8988T (cell line): ENCODE results near the gene PCID2.
"Not testable (repeated sequence)": the region's sequence is repeated elsewhere in the genome, so short reads cannot be mapped to it uniquely, and the experiment has no call there.

ENCODE experiments used
- DNase-seq: peaks from one replicate; pipeline ENCODE4 v3.0.0; 2011

PCID2 gene

DNA sequence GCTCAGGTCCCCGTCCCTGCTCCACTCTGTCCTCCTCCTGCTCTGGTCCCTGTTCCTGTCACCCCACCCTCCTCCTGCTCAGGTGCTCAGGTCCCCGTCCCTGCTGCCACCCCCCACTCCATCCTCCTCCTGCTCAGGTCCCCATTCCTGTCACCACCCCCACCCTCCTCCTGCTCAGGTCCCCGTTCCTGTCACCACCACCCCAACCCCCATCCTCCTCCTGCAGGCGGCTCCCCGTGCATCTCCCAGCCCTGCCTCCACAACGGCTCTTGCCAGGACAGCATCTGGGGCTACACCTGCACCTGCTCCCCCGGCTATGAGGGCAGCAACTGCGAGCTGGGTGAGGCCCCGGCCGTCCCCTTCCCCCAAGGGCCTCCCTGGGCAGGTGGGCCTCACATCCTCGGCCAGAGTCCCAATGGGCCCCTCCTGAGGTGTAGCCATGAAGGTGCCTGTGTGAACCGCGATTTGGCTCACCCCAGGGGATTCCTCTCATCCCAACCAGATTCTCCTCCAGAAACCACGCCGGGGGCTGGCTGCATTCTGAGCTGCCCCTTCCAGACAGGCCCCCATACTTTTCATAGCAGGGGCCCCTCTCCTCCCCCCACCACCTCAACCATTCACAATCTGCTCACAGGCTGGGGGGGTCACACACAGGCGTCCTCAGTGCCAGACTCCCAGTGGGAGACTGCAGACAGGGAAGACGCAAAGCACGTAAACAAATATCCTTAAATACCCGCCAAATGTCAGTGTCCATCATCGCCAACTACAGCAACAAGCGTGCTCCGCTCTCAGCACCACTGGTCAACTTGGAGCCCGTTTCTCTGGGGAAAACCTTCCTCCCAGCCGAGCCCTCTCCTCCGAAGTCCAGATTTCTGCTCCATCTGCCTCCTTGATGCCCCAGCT lies 45.4 kb downstream of the PCID2 start:
- DNase-seq, result no peak

DNA sequence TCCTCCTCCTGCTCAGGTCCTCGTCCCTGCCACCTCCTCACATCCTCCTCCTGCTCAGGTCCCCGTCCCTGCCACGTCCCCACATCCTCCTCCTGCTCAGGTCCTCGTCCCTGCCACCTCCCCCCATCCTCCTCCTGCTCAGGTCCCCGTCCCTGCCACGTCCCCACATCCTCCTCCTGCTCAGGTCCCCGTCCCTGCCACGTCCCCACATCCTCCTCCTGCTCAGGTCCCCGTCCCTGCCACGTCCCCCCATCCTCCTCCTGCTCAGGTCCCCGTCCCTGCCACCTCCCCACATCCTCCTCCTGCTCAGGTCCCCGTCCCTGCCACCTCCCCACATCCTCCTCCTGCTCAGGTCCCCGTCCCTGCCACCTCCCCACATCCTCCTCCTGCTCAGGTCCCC lies 46.5 kb downstream of the PCID2 start:
- DNase-seq, result not testable (repeated sequence)

DNA sequence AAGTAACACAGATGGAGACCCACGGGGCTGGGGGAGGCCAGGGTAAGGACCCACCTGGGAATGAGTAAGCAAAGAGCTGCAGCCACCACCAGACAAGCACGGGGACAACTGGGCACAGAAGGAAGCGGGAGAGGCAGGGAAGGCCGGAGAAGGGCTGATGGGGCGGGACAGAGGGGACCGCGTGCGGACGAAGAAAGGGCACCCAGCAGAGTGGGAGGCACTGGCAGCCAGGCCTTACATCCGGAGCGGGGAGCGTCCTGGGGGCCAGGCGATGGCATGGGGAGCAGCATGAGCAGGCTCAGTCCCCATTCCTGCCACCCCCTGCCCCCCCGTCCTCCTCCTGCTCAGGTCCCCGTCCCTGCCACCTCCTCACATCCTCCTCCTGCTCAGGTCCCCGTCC lies 47.0 kb downstream of the PCID2 start:
- DNase-seq, result no peak

DNA sequence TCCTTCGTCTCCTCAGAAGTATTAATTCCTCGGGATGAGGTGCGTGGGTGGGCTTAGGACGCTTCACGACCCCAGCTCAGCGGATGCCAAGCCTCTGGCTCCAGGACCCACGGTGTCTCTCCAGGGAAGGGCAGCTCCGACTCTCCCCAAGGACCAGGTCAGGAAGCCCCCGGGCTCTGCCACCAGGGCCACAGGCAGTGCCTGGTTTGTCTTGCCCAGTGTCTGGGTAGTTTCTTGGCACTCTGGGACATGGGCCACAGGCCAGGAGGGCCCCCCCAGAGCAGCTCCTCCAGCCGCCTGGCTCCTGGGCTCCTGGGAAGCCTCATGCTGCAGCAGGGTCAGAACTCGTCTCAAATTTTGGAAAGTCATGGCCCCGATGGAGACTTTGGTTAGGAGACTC lies 47.5 kb downstream of the PCID2 start:
- no peak for DNase-seq

DNA sequence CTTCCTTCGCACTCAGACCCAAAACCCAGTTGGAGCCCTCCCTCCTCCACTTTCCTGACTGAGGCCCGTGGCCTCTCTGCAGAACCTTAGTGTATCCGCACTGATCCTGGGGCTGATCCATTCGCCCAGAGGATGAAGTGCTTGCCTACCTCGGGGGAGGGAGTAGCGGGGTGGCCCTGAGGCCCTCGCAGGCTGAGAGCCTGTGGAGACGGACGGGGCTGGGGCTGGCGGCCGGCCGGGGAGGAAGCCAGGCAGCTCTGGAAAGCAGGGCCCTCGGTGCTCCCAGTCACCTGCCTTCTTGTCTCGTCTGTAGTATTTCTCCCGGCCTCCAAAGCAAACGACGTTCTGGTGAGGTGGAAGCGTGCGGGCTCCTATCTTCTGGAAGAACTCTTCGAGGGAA lies 48.8 kb downstream of the PCID2 start:
- DNase-seq, result no peak

DNA sequence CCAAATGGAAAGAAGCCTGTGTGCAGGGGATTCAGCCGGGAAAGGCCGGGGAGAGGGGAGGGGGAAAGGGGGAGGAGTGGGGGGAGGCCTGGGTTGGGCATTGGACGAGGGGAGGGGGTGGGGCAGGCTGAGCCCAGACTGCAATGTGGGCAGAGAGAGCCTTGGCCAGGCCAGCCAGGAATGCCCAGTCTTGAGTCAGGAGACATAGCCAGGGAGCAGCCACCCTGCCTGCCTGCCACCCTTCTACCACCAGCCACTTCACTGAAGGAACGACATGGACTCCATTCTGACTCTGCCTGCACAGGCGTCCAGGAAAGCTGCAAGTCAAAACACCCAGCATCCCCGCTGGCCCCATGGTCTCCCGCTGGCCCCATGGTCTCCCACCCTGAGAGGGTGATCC lies 49.5 kb downstream of the PCID2 start:
- no peak for DNase-seq

DNA sequence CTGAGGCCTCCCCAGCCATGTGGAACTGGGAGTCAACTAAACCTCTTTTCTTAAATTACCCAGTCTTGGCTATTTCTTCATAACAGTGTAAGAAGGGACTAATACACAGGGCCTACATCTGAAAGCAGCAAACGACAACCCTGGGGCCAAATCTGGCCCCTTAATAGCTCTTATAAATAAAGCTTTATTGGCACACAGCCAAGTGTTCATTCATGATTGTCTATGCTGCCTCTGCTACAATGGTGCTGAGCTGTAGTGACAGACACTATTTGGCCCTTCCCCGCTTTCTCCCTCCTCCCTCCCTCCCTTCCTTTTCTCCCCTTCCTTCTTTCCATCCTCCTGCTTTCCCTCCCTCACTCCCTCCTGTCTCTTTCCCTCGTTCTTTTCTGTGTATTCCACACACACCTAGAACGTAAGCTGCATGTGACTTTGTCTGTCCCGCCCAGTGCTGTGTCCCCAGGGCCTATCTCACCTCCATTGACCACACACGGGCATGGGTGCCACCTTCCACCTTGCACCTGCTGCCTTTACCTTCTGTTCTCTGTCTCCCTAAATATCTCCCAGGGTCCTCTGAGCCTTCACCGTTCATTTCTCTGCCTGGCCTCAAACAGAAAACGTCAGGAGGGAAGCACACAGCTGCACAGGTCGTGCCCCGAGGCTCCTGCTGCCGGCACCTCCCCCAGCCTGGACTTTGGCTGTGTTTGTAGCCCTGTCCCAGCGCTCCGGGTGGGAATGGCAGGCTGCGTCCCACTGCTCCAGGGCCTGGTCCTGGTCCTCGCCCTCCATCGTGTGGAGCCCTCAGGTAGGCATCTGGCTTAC lies 50.3 kb downstream of the PCID2 start, which contains the start of gene PROZ:
Gene PROZ, plus strand, starts transcription at position 720 of the 819 bp plus-strand sequence. Its CDS starts 13 bp downstream, at position 733.
- DNase-seq, result no peak

DNA sequence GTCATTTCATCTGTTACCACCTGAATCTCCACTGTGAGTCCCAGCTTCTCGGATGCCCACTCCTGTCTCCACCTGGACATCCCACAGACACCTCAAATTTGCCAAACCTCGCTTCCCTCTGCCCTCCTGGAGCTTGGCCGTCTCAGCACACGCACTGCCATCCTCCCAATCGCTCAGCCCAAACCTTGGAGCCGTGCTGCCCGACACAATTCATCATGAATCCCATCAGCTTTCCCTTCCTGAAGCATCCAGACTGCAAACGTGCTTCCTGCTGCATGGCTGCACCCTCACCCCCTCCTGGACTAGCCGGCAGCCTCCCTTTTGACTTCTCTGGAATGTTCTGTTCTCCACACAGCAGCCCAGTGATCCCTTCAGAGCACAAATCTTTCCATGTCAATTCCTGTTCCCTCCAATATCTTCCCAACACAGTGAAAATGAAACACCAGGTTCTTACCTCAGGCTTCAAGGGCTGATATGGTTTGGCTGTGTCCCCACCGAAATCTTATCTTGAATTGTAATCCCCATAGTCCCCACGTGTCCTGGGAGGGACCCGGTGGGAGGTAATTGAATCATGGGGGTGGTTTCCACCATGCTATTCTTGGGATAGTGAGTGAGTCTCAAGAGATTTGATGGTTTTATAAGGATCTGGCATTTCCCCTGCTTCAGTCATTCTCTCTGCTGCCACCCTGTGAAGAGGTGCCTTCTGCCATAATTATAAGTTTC lies 51.1 kb downstream of the PCID2 start:
- no peak for DNase-seq

DNA sequence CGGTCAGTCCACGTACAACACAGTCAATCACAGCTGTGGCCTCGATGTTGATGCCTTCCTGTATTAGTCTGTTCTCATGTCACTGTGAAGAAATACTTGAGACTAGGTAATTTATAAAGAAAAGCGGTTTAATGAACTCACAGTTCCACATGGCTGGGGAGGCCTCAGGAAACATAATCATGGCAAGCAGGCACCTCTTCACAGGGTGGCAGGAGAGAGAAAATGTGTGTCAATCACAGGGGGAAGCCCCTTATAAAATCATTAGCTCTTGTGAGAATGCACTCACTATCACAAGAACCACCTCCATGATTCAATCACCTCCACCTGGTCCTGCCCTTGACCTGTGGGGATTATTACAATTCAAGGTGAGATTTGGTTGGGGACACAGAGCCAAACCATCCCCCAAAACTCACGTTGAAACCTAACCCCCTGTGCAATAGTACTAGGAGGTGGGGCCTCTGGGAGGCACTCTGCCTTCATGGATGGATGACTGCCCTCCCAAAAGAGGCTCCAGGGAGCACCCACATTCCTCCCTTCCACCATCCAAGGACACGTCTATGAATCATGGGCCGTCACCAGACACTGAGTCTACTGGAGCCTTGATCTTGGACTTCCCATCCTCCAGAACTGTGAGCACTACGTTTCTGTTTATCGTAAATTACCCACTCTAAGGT lies 52.4 kb downstream of the PCID2 start:
- DNase-seq, result no peak

DNA sequence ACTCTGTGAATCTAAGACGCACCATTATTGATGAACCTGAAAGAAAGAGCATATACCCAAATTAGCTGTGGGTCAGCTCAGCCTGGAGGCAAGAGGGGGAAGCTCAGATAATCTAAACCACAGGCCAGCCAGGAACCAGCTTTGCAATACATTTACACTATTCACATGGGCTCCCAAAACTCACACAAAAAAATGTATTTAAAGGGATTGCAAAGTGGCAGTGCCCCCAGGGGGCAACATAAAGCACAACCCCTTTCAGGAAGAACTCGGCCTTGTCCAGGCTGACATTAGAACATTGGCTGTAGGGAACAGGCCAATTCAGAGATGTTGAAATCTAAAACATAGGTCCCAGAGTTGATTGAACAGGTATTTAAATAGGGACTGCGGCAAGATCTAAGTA lies 53.3 kb downstream of the PCID2 start:
- no peak for DNase-seq

DNA sequence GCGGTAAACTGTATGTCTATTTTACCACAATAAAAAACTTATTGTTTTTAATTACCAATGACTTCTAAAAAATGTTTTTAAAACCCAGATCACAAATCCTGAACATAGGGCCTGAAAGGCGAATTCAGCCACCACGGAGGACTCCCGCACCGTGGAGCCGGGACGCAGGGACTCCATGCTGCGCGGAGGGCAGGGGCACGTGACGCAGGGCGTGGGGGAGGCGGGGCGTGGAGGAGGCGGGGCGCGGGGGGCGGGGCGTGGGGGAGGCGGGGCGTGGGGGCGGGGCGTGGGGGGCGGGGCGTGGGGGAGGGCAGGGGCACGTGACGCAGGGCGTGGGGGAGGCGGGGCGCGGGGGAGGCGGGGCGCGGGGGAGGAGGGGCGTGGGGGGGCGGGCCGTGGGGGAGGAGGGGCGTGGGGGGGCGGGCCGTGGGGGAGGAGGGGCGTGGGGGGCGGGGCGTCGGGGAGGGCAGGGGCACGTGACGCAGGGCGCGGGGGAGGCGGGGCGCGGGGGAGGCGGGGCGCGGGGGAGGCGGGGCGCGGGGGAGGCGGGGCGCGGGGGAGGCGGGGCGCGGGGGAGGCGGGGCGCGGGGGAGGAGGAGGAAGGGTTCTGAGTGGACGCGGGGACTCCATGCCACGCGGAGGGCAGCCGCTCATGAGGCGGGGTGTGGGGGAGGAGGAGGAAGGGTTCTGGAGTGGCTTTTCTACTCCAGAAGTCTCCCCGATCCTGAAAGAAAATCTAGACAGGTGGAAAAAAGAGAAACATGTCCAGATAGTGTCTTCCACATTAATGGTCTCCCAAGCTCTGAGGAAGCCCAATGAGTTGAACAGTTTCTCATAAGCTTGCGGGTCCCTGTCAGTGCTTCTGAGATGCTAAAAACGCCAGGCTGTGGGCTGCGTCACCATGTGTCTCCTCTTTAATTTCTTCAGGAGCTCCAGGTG lies 54.4 kb downstream of the PCID2 start:
- DNase-seq, result peak; percentile 79

DNA sequence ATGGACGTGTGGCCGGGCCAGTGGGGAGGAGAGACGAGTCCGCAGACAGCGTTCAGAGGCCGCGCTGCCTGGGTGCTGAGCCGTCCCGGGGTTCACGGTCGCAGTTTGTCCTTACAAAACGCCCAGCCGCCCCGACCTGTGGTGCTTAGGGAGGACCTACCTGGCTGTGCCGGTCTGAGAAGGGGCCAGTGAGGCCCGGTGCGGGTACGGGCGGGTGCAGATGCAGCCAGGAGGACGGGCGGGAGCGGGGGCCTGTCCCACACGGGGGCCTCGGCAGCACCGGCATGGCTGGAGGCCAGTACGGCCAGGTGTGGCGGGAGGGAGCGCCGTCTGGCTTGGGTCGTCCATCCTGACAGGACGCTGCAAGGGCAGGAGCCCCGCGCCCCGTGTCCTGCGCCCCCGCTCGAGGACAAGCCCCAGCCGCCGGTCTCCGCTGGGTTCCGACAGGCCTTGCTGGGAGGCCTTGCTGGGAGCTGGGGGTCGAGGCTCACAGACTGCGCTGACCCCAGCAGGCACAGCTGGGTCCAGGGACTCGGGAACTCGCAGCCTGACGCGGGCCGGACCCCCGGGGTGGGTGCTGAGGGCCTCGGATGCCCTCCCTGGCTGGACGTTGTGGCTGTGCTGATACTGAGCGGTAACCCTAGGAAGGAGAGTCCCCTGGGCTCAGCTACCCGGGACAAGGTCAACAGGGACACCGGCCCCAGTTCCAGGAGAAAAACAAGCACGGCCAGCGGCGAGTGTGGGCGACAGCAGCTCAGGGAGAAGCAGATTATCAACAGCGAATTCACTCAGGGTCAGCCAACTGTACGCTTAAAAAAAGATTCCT lies 55.3 kb downstream of the PCID2 start:
- DNase-seq, result no peak

DNA sequence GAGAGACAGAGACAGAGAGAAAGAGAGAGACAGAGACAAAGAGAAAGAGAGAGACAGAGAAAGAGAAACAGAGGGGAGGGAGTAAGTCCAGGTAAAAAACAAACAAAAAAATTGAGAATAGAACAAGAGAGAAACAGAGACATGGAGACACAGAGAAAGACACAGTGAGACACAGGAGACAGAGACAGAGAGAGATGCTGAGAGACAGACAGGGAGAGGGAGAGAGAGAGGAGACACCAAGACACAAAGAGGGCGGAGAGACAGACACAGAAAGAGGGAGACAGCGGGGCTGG lies 55.8 kb downstream of the PCID2 start:
- no peak for DNase-seq

DNA sequence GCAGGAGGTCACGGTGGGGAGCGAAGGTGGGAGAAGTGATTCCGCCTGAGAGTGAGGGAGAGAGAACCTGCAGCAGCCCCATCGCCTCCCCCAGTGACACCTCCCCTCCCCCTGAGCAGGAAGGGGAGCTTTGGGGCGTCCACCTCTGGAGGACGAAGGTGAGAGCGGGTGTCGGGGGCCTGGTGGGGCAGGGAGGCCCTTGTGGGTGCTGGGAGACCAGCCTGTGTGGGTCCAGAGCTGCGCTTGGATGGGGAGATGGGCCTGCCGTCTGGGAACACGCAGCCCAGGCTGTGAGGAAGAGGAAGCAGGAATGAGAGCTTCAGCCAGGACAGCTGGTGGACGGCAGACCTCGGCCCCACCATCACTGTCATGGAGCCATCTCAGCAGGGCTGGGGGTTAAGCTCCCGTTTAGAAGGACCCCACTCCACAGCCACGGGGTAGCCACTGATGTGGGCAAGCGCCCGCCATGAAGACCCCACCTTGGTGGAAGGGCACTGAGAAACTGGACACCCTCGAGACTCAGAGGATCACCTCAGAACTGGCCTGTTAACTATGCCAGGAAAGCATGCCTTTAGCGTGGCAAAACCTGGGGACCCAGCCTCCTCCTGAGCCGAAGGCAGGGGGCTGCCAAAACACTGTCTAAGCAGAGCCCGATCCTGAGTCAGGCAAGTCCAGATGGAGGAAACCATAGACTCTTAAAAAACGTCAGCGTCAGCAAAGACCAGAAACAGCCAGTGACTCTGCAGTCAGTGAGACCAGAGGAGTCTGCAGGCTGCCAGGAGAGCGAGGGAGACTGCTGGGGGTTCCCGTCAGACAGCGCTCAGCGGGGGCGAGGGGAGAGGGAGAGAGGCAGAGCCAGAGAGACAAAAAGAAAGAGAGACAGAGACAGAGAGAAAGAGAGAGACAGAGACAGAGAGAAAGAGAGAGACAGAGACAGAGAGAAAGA lies 56.5 kb downstream of the PCID2 start:
- DNase-seq, result no peak

DNA sequence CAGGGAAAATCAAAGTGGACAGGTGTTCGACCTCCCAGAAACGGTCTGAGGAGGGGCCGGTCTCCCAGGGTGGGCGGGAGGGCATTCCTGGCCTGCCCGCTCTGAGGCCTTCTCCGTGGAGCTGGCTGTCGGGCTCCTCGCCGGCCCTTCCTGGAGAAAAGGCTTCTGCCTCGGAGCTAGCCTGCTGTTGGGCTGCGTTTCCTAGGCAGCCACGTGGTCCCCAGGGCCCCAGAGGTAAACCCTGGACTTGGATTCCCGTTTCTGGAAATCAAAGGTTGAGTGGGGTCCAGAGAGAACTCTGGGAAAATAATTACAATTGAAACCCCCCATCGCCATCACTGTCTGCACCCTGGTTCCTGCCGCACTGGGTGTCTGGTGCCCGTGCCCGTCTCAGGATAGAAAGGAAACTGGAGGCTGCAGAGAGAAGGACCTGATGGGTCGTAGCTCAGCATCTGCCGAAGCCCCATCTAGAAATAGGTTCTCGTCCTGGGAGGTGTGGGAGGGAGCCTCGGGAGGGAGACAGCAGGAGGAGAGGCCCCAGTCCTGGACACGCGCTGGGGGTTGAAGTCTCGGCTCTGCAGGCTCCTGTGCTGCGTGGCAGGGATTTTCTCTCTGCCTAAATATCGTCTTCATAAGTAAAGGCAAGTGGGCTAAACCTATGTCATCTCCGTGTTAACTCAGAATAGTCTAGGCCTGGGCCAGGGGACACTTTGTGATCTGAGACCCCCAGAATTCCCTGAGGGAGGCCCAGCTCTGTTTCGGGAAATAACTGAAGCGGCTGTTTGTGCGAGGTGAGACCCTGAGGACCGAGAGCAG lies 57.7 kb downstream of the PCID2 start:
- DNase-seq, result no peak

DNA sequence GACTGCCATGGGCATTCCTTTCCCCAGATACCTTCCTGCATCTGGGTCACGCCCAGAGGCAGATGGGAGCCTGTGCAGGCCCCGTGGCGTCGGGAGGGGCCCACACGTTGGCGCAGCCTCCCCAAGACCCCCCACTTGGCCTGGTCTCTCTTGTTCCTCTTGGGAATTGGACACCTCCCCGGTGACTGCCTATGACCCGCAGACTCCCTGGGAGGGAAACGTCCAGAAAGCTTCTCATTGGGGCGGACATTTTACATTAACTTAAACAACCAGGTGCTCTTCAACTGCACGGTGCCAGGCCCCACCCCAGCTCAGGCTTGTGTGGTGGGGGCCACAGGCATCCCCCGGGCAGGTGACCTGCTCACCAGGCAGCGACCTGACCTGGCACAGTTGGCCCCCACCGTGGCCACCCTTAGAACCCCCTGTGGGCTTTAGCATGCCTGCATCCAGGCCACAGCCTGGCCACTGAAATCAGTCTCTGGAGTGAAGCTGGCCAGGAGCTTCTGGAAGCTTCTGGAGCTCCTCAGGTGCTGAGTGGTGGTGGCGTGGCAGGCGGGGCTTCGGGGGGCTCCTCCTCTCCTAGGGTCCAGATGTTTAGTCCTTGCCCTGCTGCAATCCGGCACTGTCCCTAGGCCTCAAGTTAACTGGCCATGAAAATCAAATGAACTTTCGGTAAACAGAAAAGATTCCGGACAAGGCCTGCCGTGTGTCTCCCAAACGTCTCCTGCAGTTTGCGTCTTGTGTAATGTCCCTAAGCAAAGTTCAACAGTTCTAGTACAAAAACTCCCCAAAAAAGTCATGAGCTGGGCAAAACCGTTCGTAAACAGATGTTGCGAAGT lies 58.5 kb downstream of the PCID2 start:
- DNase-seq, result no peak

DNA sequence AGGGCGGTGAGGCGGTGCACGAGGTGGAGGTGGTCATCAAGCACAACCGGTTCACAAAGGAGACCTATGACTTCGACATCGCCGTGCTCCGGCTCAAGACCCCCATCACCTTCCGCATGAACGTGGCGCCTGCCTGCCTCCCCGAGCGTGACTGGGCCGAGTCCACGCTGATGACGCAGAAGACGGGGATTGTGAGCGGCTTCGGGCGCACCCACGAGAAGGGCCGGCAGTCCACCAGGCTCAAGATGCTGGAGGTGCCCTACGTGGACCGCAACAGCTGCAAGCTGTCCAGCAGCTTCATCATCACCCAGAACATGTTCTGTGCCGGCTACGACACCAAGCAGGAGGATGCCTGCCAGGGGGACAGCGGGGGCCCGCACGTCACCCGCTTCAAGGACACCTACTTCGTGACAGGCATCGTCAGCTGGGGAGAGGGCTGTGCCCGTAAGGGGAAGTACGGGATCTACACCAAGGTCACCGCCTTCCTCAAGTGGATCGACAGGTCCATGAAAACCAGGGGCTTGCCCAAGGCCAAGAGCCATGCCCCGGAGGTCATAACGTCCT lies 59.4 kb downstream of the PCID2 start:
- no peak for DNase-seq
